CD14-positive monocyte (primary cell): Measurements from ENCODE around the gene IRS2. TPM values are rescaled to one million over a fixed set of nuclear protein-coding genes. Genes with fewer than 3 reads are reported as not detected.

Experiments
- DNase-seq, 3 donors: peaks; one replicate each; pipeline ENCODE4 v3.0.0-alpha.2; 2011 to 2022
- H2AFZ ChIP-seq: 2 replicates; pipeline ENCODE4 v1.6.0; 2012; ENCODE audit warnings: mild to moderate bottlenecking, low read depth, low read length, inconsistent platforms; ENCODE audit not compliant: insufficient read depth, poor library complexity, severe bottlenecking
- H3K27ac ChIP-seq, 2 donors: 1 replicate in 1 of 2; 2 replicates in 1 of 2; pipeline ENCODE4 v1.5.1; 2012 to 2013; ENCODE audit warnings: low read length in 2 of 2, control low read depth in 1 of 2, inconsistent platforms in 1 of 2, low read depth in 1 of 2, mild to moderate bottlenecking in 1 of 2
- H3K27me3 ChIP-seq, 2 donors: one replicate each; pipeline versions ENCODE4 v1.6.0 to v1.6.1; 2011 to 2013; ENCODE audit warnings: low read length in 2 of 2; ENCODE audit not compliant: control insufficient read depth in 2 of 2, insufficient read depth in 2 of 2
- H3K36me3 ChIP-seq, 2 donors: replicated peaks in 1 of 2; 1 replicate in 1 of 2; 2 replicates in 1 of 2; pipeline versions ENCODE4 v1.5.1 to v1.6.1; 2012 to 2013; ENCODE audit warnings: low read length in 2 of 2, control low read depth in 1 of 2, inconsistent platforms in 1 of 2, mild to moderate bottlenecking in 1 of 2; ENCODE audit not compliant: insufficient read depth in 2 of 2, control insufficient read depth in 1 of 2
- H3K4me1 ChIP-seq, 2 donors: 1 replicate in 1 of 2; 2 replicates in 1 of 2; pipeline versions ENCODE4 v1.5.1 to v1.6.1; 2012 to 2013; ENCODE audit warnings: low read length in 2 of 2, control low read depth in 1 of 2, inconsistent platforms in 1 of 2, mild to moderate bottlenecking in 1 of 2, moderate library complexity in 1 of 2; ENCODE audit not compliant: insufficient read depth in 2 of 2, control insufficient read depth in 1 of 2
- H3K4me2 ChIP-seq: replicated peaks from 2 replicates; pipeline ENCODE3; 2012; ENCODE audit warnings: low read length, moderate library complexity, mild to moderate bottlenecking; ENCODE audit not compliant: poor library complexity, severe bottlenecking; ENCODE audit errors: extremely low read depth
- H3K4me3 ChIP-seq, 3 experiments: fragments of 200-600 bp in 1 of 3; sonication (generic) in 1 of 3; replicated peaks in 1 of 3; 1 replicate in 2 of 3; 2 replicates in 1 of 3; pipeline ENCODE4 v1.5.1; 2011 to 2013; ENCODE audit warnings: low read length in 3 of 3, mild to moderate bottlenecking in 3 of 3, control low read depth in 2 of 3, low read depth in 2 of 3, inconsistent platforms in 1 of 3, moderate library complexity in 1 of 3
- H3K79me2 ChIP-seq: 2 replicates; pipeline ENCODE4 v1.6.0; 2012; ENCODE audit warnings: mild to moderate bottlenecking, control low read depth, inconsistent platforms, low read length, moderate library complexity; ENCODE audit not compliant: insufficient read depth
- H3K9ac ChIP-seq: 2 replicates; pipeline ENCODE4 v1.6.0; 2017; ENCODE audit warnings: low read length, mild to moderate bottlenecking; ENCODE audit not compliant: insufficient read depth, poor library complexity, severe bottlenecking
- H3K9me3 ChIP-seq, 2 donors: replicated peaks in 1 of 2; 1 replicate in 1 of 2; 2 replicates in 1 of 2; pipeline versions ENCODE4 v1.5.1 to v1.6.1; 2012 to 2013; ENCODE audit warnings: low read length in 2 of 2, control low read depth in 1 of 2; ENCODE audit not compliant: control insufficient read depth in 1 of 2, insufficient read depth in 1 of 2
- H4K20me1 ChIP-seq: 2 replicates; pipeline ENCODE4 v1.6.0; 2012; ENCODE audit warnings: mild to moderate bottlenecking, low read length, control low read depth, moderate library complexity; ENCODE audit not compliant: insufficient read depth
- H3K27ac Mint-ChIP-seq, 7 donors: one replicate each; pipeline ENCODE4 v1.8.0; 2020; ENCODE audit warnings: mild to moderate bottlenecking in 7 of 7, mixed read lengths in 7 of 7, moderate library complexity in 6 of 7, inconsistent platforms in 2 of 7
- H3K27me3 Mint-ChIP-seq, 3 donors: one replicate each; pipeline ENCODE4 v1.8.0; 2021 to 2022; ENCODE audit warnings: low read depth in 3 of 3, mild to moderate bottlenecking in 3 of 3, mixed read lengths in 3 of 3, moderate library complexity in 3 of 3, inconsistent platforms in 1 of 3
- H3K36me3 Mint-ChIP-seq, 2 donors: one replicate each; pipeline ENCODE4 v1.8.0; 2020; ENCODE audit warnings: mixed read lengths in 2 of 2, inconsistent platforms in 1 of 2, mild to moderate bottlenecking in 1 of 2
- H3K4me1 Mint-ChIP-seq: one replicate; pipeline ENCODE4 v1.8.0; 2020; ENCODE audit warnings: mild to moderate bottlenecking, mixed read lengths
- H3K4me3 Mint-ChIP-seq, 2 donors: one replicate each; pipeline ENCODE4 v1.8.0; 2020; ENCODE audit warnings: mild to moderate bottlenecking in 2 of 2, mixed read lengths in 2 of 2, moderate library complexity in 1 of 2
- H3K9me3 Mint-ChIP-seq, 7 donors: one replicate each; pipeline ENCODE4 v1.8.0; 2020 to 2022; ENCODE audit warnings: mixed read lengths in 7 of 7, mild to moderate bottlenecking in 6 of 7, moderate library complexity in 6 of 7, inconsistent platforms in 2 of 7
- WGBS: methylation state at CpG from one replicate; pipeline ENCODE4 v1.1.5; 2013; ENCODE audit warnings: missing lambda C conversion rate; ENCODE audit not compliant: insufficient coverage; 5-methylcytosine and 5-hydroxymethylcytosine counted together
- intact Hi-C, 2 donors: fragments of 100-400 bp; cut with micrococcal nuclease; formaldehyde crosslinking; loops; one replicate each; pipeline versions ENCODE4 v1.15.0 to v1.15.1; 2023
- polyA plus RNA-seq, 3 donors: library from polyadenylated mRNA; depleted of rRNA in 1 of 3; unstranded in 2 of 3; stranded (reverse) in 1 of 3; fragments of 300-500 nt in 2 of 3; fragments of >200 nt in 1 of 3; fragmentation: Illumina TruSeq in 2 of 3; gene quantifications; 1 replicate in 2 of 3; 2 replicates in 1 of 3; pipeline ENCODE4 v1.2.3, GENCODE V29; 2012 to 2021
- TF ChIP-seq, protein P1 (sequence below): fragments of 200-600 bp; IDR thresholded peaks from one replicate; pipeline ENCODE4 v1.8.0; 2022; ENCODE audit warnings: antibody characterized with exemption, mild to moderate bottlenecking

IRS2 gene
- polyA plus RNA-seq, 3 donors = 2.4 to 27.1 (median 3.5) TPM

DNA sequence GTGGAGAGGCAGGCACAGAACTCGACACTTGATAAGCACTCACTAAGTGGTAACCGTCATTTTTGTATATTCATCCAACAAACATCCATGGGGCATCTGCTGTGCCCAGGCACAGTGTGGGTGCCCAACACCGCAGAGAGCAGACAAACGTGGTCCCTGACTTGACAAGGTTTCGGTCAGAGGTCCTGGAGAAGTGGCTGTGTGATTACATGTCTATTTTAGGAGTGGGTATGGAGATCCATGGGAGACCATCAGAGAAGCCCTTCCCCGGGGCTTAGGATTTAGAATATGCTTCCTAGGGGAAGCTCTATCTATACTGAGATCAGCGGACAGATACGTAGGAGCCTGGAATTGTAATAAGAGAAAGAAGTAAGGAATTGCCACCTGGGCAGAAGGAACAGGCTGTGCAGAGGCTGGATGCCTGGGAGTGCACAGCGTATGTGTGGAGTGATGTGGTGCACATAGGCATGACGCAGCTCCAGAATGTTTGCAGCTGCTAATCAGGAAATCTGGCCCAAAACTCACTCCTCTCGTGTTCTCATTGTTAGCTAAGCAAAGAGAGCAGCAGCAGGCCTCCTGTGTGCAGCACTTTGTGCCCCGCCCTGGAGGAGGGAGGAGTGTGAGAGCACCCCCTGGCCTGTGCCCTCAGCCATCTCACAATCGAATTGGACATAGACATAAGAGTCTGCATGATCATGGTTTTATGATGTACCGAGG is 23.0 kb upstream of the IRS2 start:
- Histone ChIP-seq H3K9ac (no peak overlapping the region), H3K4me2 (no peak overlapping the region), H3K4me1 (no peaks in the 10 kb centered on the region), H2AFZ (no peak overlapping the region), H3K27me3 (peaks cover 0 to under 1% of the 10 kb centered on the region in 2 donors), H3K27ac (no peak overlapping the region), H4K20me1 (no peaks in the 10 kb centered on the region), H3K36me3 (no peaks in the 10 kb centered on the region), H3K9me3 (no peaks in the 10 kb centered on the region), H3K79me2 (no peaks in the 10 kb centered on the region), H3K4me3 (no peak overlapping the region)
- Mint-ChIP-seq H3K4me1 (no peaks in the 10 kb centered on the region), H3K27ac (peak overlapping the region in 1 of 7 donors; percentile 24), H3K36me3 (no peaks in the 10 kb centered on the region), H3K9me3 (peaks cover 0 to 6% (median 0%) of the 10 kb centered on the region in 7 donors), H3K4me3 (no peak overlapping the region), H3K27me3 (peaks cover 3 to 9% (median 9%) of the 10 kb centered on the region in 3 donors)
- intact Hi-C loops = no loop called here
- WGBS = 84% methylated on average over 11 of the region's 14 CpGs
- DNase-seq = no peak
- TF ChIP-seq, protein P1, sequence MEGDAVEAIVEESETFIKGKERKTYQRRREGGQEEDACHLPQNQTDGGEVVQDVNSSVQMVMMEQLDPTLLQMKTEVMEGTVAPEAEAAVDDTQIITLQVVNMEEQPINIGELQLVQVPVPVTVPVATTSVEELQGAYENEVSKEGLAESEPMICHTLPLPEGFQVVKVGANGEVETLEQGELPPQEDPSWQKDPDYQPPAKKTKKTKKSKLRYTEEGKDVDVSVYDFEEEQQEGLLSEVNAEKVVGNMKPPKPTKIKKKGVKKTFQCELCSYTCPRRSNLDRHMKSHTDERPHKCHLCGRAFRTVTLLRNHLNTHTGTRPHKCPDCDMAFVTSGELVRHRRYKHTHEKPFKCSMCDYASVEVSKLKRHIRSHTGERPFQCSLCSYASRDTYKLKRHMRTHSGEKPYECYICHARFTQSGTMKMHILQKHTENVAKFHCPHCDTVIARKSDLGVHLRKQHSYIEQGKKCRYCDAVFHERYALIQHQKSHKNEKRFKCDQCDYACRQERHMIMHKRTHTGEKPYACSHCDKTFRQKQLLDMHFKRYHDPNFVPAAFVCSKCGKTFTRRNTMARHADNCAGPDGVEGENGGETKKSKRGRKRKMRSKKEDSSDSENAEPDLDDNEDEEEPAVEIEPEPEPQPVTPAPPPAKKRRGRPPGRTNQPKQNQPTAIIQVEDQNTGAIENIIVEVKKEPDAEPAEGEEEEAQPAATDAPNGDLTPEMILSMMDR = no peak

DNA sequence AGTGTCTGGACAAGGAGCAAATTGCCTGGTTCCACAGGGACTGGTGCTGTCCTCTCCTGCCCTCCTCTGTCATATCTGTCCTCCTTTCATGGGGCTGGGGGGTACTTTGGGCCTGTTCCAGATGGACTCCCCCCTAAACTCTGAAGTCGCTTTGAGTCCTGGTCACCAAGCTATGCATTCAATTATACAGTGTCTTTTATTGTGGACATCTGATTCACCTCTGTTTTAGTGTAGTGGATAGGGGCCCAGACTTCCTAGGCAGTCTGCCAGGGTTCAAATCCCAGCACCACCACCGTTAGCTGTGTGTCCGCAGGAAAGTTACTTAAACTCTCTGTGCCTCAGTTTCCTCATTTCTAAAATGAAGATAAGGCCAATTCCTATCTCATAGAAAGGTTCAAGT is 21.0 kb upstream of the IRS2 start:
- Histone ChIP-seq H3K27ac (no peak overlapping the region), H3K36me3 (no peaks in the 10 kb centered on the region), H3K79me2 (no peaks in the 10 kb centered on the region), H3K9ac (no peak overlapping the region), H3K4me2 (no peak overlapping the region), H3K4me3 (no peak overlapping the region), H4K20me1 (no peaks in the 10 kb centered on the region), H2AFZ (no peak overlapping the region), H3K27me3 (peaks cover 3 to 5% of the 10 kb centered on the region in 2 donors), H3K9me3 (no peaks in the 10 kb centered on the region), H3K4me1 (no peaks in the 10 kb centered on the region)
- H3K36me3 Mint-ChIP-seq = no peaks in the 10 kb centered on the region
- intact Hi-C loops = no loop called here
- TF ChIP-seq, protein P1 = no peak
- H3K4me1 Mint-ChIP-seq = no peaks in the 10 kb centered on the region
- H3K4me3 Mint-ChIP-seq = no peak overlapping the region
- WGBS = no CpG with 5 or more reads among the region's 3 CpGs
- peaks cover 3 to 16% (median 10%) of the 10 kb centered on the region in 3 donors for H3K27me3 Mint-ChIP-seq
- peaks cover 0 to 7% (median 0%) of the 10 kb centered on the region in 7 donors for H3K9me3 Mint-ChIP-seq
- no peak overlapping the region for H3K27ac Mint-ChIP-seq
- no peak for DNase-seq
